Prostate gland (tissue), 1 donor: ENCODE measurements around the gene CADPS.

Source experiments
- POLR2A ChIP-seq: fragments of 450-650 bp; IDR thresholded peaks from one replicate; pipeline ENCODE4 v1.6.1; 2016; ENCODE audit warnings: antibody characterized with exemption, mild to moderate bottlenecking
- POLR2AphosphoS5 ChIP-seq: sonication (generic); formaldehyde crosslinking; IDR thresholded peaks from one replicate; pipeline ENCODE4 v1.6.1; 2017; ENCODE audit warnings: antibody characterized with exemption

DNA sequence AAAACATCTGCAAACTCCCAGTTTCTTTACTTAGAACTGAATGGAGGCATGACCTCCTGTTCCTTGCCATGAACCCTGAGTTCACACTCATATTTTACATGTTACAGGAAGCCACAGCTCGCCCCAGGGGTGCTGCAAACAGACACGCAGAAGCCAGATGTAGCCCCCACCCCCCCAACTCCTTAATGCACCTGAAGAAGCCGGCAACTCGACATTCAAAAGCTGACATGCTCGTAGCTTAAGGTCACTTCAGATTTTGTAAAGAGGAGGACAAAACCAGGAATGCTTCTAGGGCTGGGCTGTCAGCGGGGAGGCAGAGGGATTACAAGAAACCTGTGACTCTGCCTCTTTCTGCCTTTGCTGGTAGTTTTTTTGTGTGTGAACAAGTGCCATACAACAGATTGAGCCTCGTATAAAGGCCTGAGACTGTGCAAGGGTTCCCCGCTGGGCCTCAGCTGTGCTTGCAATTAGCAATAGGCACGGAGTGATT is 459.9 kb downstream of the CADPS start:
- TF ChIP-seq POLR2AphosphoS5 (no peak), POLR2A (no peak)
